Kidney epithelial cell (primary cell): ENCODE measurements around the gene ARMH4. TPM values are rescaled to one million over a fixed set of nuclear protein-coding genes. Genes with fewer than 3 reads are reported as not detected.

ENCODE experiments used
- DNase-seq: peaks from one replicate; pipeline ENCODE4 v3.0.0-alpha.2; 2010; ENCODE audit warnings: low read depth
- H3K27me3 ChIP-seq: 2 replicates; pipeline ENCODE4 v1.6.0; 2011; ENCODE audit warnings: low read length; ENCODE audit not compliant: control insufficient read depth, insufficient read depth
- H3K36me3 ChIP-seq: 2 replicates; pipeline ENCODE4 v1.5.1; 2011; ENCODE audit warnings: low read length; ENCODE audit not compliant: control insufficient read depth, insufficient read depth
- H3K4me3 ChIP-seq: 2 replicates; pipeline ENCODE4 v1.5.1; 2011; ENCODE audit warnings: low read depth, mild to moderate bottlenecking, control low read depth, low read length
- CTCF ChIP-seq: IDR thresholded peaks from 2 replicates; pipeline ENCODE4 v1.5.1; 2011; ENCODE audit warnings: mild to moderate bottlenecking, moderate library complexity, low read length, control low read depth, inconsistent platforms; ENCODE audit not compliant: insufficient read depth, poor library complexity, severe bottlenecking
- total RNA-seq: library from RNA; depleted of rRNA; stranded (reverse); fragments of >200 nt; gene quantifications from 2 replicates; pipeline ENCODE4 v1.2.3, GENCODE V29; 2015

The ARMH4 gene
- total RNA-seq, 1 donor from 2014 or later: 4.1 TPM

GRCh38 chr14:58104808-58105207 is 47.2 kb downstream of the ARMH4 start:
- TF ChIP-seq CTCF: no peak
- Histone ChIP-seq H3K36me3 (no peaks in the 10 kb centered on the region), H3K4me3 (no peak overlapping the region), H3K27me3 (no peaks in the 10 kb centered on the region)
- peak; percentile 28 for DNase-seq

GRCh38 chr14:58100735-58101368 is 51.2 kb downstream of the ARMH4 start:
- Histone ChIP-seq H3K36me3 (peaks cover 1% of the 10 kb centered on the region), H3K27me3 (no peaks in the 10 kb centered on the region), H3K4me3 (no peak overlapping the region)
- DNase-seq: no peak
- TF ChIP-seq CTCF: no peak

- Histone ChIP-seq H3K4me3 (no peak overlapping the region), H3K36me3 (peaks cover 1% of the 10 kb centered on the region), H3K27me3 (no peaks in the 10 kb centered on the region)
- no peak for TF ChIP-seq CTCF
- DNase-seq: no peak
Observed at GRCh38 chr14:58099682-58100081, 52.3 kb downstream of the ARMH4 start.

GRCh38 chr14:58098507-58098906 is 53.5 kb downstream of the ARMH4 start:
- Histone ChIP-seq H3K4me3 (no peak overlapping the region), H3K27me3 (no peaks in the 10 kb centered on the region), H3K36me3 (peaks cover 1% of the 10 kb centered on the region)
- DNase-seq: no peak
- TF ChIP-seq CTCF: no peak

GRCh38 chr14:58096731-58097130 is 55.3 kb downstream of the ARMH4 start:
- H3K27me3 ChIP-seq: no peaks in the 10 kb centered on the region
- no peak for DNase-seq
- no peak for TF ChIP-seq CTCF

GRCh38 chr14:58091883-58092630 is 60.0 kb downstream of the ARMH4 start:
- no peak for TF ChIP-seq CTCF
- Histone ChIP-seq H3K27me3 (no peaks in the 10 kb centered on the region), H3K4me3 (no peak overlapping the region), H3K36me3 (peaks cover 1% of the 10 kb centered on the region)
- no peak for DNase-seq

More at GRCh38 chr14:58096731-58097130, 55.3 kb downstream of the ARMH4 start:
- Histone ChIP-seq H3K4me3 (no peak overlapping the region), H3K36me3 (peaks cover 1% of the 10 kb centered on the region)
